WTC11 (cell line): ENCODE results near the gene SLBP. TPM values are rescaled to one million over a fixed set of nuclear protein-coding genes. Genes with fewer than 3 reads are reported as not detected.

Experiments used
- ATAC-seq: fragments of 200-7000 bp; cut with Tn5 transposase; 2 replicates; pipeline ENCODE4 v1.10.0; 2021; ENCODE audit warnings: mild to moderate bottlenecking, moderate library complexity
- CTCF ChIA-PET: fragments of 300-600 bp; sonication (Branson Sonifier 250); formaldehyde crosslinking; loops from one replicate; lab custom pipeline; 2021; ENCODE audit warnings: antibody characterized with exemption; lab: Charles Lee
- POLR2A ChIA-PET: fragments of 350-600 bp; sonication (Branson Sonifier 250); formaldehyde crosslinking; loops from one replicate; lab custom pipeline; 2021; ENCODE audit warnings: antibody characterized with exemption; lab: Charles Lee
- DNase-seq: peaks from one replicate; pipeline ENCODE4 v3.0.0; 2021; ENCODE audit warnings: low spot score
- H3K27ac Mint-ChIP-seq: 2 replicates; pipeline ENCODE4 v1.8.0; 2021; ENCODE audit warnings: mixed read lengths
- H3K27me3 Mint-ChIP-seq: 2 replicates; pipeline ENCODE4 v1.8.0; 2021; ENCODE audit warnings: low read depth, mild to moderate bottlenecking, moderate library complexity, mixed read lengths
- H3K36me3 Mint-ChIP-seq: 2 replicates; pipeline ENCODE4 v1.8.0; 2021; ENCODE audit warnings: mixed read lengths
- H3K4me1 Mint-ChIP-seq: 2 replicates; pipeline ENCODE4 v1.8.0; 2022; ENCODE audit warnings: mixed read lengths
- H3K4me3 Mint-ChIP-seq: 2 replicates; pipeline ENCODE4 v1.8.0; 2021; ENCODE audit warnings: mild to moderate bottlenecking, moderate library complexity, mixed read lengths
- H3K9me3 Mint-ChIP-seq: 2 replicates; pipeline ENCODE4 v1.8.0; 2021; ENCODE audit warnings: mixed read lengths
- ETV6 ChIP-seq: sonication (generic); formaldehyde crosslinking; IDR thresholded peaks from 2 replicates; pipeline ENCODE4 v1.8.1; 2022; ENCODE audit warnings: mild to moderate bottlenecking, missing genetic modification reagents
- FOXK1 ChIP-seq: sonication (generic); formaldehyde crosslinking; IDR thresholded peaks from 2 replicates; pipeline ENCODE4 v1.8.0; 2022; ENCODE audit warnings: mild to moderate bottlenecking, moderate library complexity, missing genetic modification reagents
- IRF1 ChIP-seq: sonication (generic); formaldehyde crosslinking; IDR thresholded peaks from 2 replicates; pipeline ENCODE4 v1.8.0; 2023; ENCODE audit warnings: missing genetic modification reagents
- JUN ChIP-seq: sonication (generic); formaldehyde crosslinking; IDR thresholded peaks from 2 replicates; pipeline ENCODE4 v1.8.0; 2023; ENCODE audit warnings: mild to moderate bottlenecking, missing genetic modification reagents
- MXD4 ChIP-seq: fragments of 250-450 bp; sonication (Bioruptor Pico); IDR thresholded peaks from 2 replicates; pipeline ENCODE4 v1.8.0; 2021; ENCODE audit warnings: mild to moderate bottlenecking, moderate library complexity, borderline replicate concordance
- NFE2L1 ChIP-seq: sonication (generic); formaldehyde crosslinking; IDR thresholded peaks from 2 replicates; pipeline ENCODE4 v1.8.1; 2023; ENCODE audit warnings: missing genetic modification reagents
- NFYB ChIP-seq: sonication (generic); formaldehyde crosslinking; conservative IDR thresholded peaks from 2 replicates; pipeline ENCODE4 v1.8.0; 2022; ENCODE audit warnings: low read depth, missing genetic modification reagents
- NR1H2 ChIP-seq: sonication (generic); formaldehyde crosslinking; IDR thresholded peaks from 2 replicates; pipeline ENCODE4 v1.9.0; 2021; ENCODE audit warnings: mild to moderate bottlenecking, moderate library complexity, missing genetic modification reagents
- NR3C1 ChIP-seq: sonication (generic); formaldehyde crosslinking; conservative IDR thresholded peaks from 2 replicates; pipeline ENCODE4 v1.8.1; 2023; ENCODE audit warnings: low read depth, mild to moderate bottlenecking, missing genetic modification reagents
- RELA ChIP-seq: sonication (generic); formaldehyde crosslinking; IDR thresholded peaks from 2 replicates; pipeline ENCODE4 v1.8.1; 2022; ENCODE audit warnings: missing genetic modification reagents, mild to moderate bottlenecking, borderline replicate concordance
- ZBTB21 ChIP-seq: sonication (generic); formaldehyde crosslinking; IDR thresholded peaks from 2 replicates; pipeline ENCODE4 v1.8.1; 2023; ENCODE audit warnings: mild to moderate bottlenecking, missing genetic modification reagents, borderline replicate concordance
- ZMAT4 ChIP-seq: fragments of 250-450 bp; sonication (Bioruptor Pico); IDR thresholded peaks from 2 replicates; pipeline ENCODE4 v1.9.0; 2021; ENCODE audit warnings: mild to moderate bottlenecking
- ZNF138 ChIP-seq: sonication (generic); formaldehyde crosslinking; conservative IDR thresholded peaks from 2 replicates; pipeline ENCODE4 v1.8.1; 2022; ENCODE audit warnings: mild to moderate bottlenecking, moderate library complexity, missing genetic modification reagents
- ZNF219 ChIP-seq: sonication (generic); formaldehyde crosslinking; IDR thresholded peaks from 2 replicates; pipeline ENCODE4 v1.8.0; 2023; ENCODE audit warnings: missing genetic modification reagents, mild to moderate bottlenecking, borderline replicate concordance
- ZNF317 ChIP-seq: sonication (generic); formaldehyde crosslinking; IDR thresholded peaks from 2 replicates; pipeline ENCODE4 v1.8.1; 2023; ENCODE audit warnings: low read depth, mild to moderate bottlenecking, moderate library complexity, missing genetic modification reagents, borderline replicate concordance
- ZNF396 ChIP-seq: fragments of 250-450 bp; sonication (Bioruptor Pico); IDR thresholded peaks from 2 replicates; pipeline ENCODE4 v1.8.0; 2021; ENCODE audit warnings: mild to moderate bottlenecking, moderate library complexity, borderline replicate concordance
- total RNA-seq: library from RNA; stranded (reverse); gene quantifications from 3 replicates; pipeline ENCODE4 v1.2.3, GENCODE V29; 2021
- TF ChIP-seq, protein P1 (sequence below): fragments of 250-450 bp; sonication (Bioruptor Pico); IDR thresholded peaks from 2 replicates; pipeline ENCODE4 v1.8.0; 2021; ENCODE audit warnings: mild to moderate bottlenecking
- TF ChIP-seq, protein P2 (sequence below): sonication (generic); formaldehyde crosslinking; IDR thresholded peaks from 2 replicates; pipeline ENCODE4 v1.8.1; 2022; ENCODE audit warnings: mild to moderate bottlenecking, moderate library complexity, missing genetic modification reagents

The SLBP gene
- total RNA-seq, 1 experiment from 2014 or later: 40.2 TPM

- CTCF ChIA-PET: interaction anchor here (0.9 kb wide), 1 partner anchor 8 kb away, joined by 6 read pairs; no protein-coding TSS in a partner anchor
- Mint-ChIP-seq H3K36me3 (peaks cover 2% of the 10 kb centered on the region), H3K9me3 (no peaks in the 10 kb centered on the region), H3K4me1 (peaks cover 16% of the 10 kb centered on the region), H3K27me3 (peaks cover 27% of the 10 kb centered on the region), H3K4me3 (no peak overlapping the region), H3K27ac (no peak overlapping the region)
- no peak for ATAC-seq
- no peak for DNase-seq
- POLR2A ChIA-PET: no interaction called here
- TF ChIP-seq JUN (no peak), NR3C1 (CRISPR knock-in tag) (no peak), ZNF138 (CRISPR knock-in tag) (no peak)
Observed at GRCh38 chr4:1685235-1686150, 26.6 kb downstream of the SLBP start.

DNA sequence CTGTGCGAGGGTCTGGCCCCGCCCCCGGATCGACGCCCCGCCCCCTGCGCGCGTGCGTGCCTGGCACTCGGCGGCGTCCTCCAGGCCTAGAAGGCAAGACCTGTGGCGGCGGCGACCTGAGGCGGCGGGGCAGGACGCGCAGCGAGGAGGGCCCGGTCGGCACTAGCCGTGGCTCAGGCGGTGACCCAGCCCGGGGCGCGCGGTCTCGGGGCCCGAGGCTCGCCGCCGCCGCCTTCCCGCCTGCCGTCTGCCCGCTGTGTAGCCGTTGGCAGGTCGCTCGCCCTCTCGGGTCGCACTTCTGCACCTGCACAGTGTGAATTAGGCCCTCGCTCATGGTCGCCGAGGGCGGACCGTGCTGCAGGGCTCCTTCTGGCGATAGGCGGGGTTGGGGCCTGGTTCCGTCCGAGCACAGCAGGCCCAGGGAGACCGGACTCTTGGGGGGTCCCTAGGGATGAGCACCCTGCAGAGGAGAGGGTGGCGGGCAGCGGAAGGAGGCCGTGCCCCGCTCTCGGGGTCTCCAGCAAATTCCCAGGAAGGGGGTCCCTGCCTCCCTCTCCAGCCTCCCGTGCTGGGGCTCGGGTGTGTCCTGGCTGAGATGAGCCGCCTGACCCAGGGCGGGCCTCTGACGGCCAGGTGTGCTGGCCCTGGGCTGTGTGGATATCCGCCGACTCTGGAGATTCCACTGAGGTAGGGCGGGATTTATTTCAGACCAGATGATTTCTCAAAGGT is 27.4 kb downstream of the SLBP start:
- POLR2A ChIA-PET: no interaction called here

DNA sequence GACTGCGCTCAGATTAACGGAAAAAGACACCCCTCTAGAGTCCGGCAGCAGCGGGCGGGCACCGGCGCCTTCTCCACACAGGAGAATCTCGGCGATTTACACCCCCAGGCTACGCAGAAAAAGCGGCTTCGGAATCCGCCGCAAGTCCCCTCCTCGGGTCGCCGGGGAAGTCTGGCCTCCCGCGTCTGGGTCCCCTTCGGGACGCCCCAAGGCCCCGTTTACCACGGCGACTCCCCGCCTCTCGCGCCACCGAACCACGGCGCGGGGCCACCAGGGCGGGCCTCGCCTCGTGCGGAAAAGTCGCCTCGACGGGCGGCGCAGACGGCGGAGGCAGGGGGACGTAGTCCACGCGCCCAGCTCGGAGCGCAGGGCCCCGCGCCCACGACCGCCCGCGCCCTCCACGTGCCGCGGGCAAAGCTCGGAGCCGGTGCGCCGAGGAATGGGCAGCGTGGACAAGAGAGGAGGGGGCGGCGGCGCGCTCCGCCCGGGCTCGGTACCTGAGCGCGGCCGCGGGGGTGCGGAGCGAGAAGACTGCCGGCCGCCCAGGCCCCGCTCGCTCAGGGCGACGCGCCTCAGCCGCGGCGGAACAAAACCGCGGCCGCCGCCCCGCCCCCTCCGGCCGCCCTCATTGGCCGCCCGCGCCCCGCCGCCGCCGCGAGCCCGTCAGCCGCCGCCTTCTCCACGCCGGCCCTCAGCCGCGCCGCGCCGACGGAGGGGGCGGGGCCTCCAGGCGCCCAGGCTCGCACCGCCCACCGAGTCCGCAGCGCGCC is 28.2 kb downstream of the SLBP start, which contains the start of gene FAM53A:
FAM53A (minus strand) TSS at position 578 of the 770 bp plus-strand sequence. CDS start 15,572 bp downstream, outside the sequence.
- Mint-ChIP-seq H3K4me1 (peaks cover 16% of the 10 kb centered on the region), H3K4me3 (peak within 1 kb of the TSS; percentile 73), H3K27me3 (peaks cover 27% of the 10 kb centered on the region), H3K9me3 (no peaks in the 10 kb centered on the region), H3K36me3 (no peaks in the 10 kb centered on the region), H3K27ac (no peak within 1 kb of the TSS)
- DNase-seq (peak; percentile 42), ATAC-seq (peak; percentile 96)
- CTCF ChIA-PET: interaction anchor here (1.9 kb wide), 1 partner anchor 9 kb away, joined by 8 read pairs; no protein-coding TSS in a partner anchor
- POLR2A ChIA-PET: no interaction called here
- TF ChIP-seq IRF1 (CRISPR knock-in tag): peak; percentile 72; the same call in 1 of the 2 replicates
- no peak for TF ChIP-seq ZBTB21 (CRISPR knock-in tag)
- peak; percentile 25; the same call in 1 of the 2 replicates for TF ChIP-seq NFYB (CRISPR knock-in tag)
- TF ChIP-seq ETV6 (CRISPR knock-in tag): peak; percentile 83; the same call in 1 of the 2 replicates
- no peak for TF ChIP-seq NR1H2 (CRISPR knock-in tag)
- 0 out of 2 replicates have a peak, but pooled peaks have one; percentile 63 for TF ChIP-seq RELA (CRISPR knock-in tag)
- TF ChIP-seq MXD4 (CRISPR knock-in tag): no peak
- peak; percentile 51; the same call in 1 of the 2 replicates for TF ChIP-seq ZNF219
- TF ChIP-seq, protein P1, sequence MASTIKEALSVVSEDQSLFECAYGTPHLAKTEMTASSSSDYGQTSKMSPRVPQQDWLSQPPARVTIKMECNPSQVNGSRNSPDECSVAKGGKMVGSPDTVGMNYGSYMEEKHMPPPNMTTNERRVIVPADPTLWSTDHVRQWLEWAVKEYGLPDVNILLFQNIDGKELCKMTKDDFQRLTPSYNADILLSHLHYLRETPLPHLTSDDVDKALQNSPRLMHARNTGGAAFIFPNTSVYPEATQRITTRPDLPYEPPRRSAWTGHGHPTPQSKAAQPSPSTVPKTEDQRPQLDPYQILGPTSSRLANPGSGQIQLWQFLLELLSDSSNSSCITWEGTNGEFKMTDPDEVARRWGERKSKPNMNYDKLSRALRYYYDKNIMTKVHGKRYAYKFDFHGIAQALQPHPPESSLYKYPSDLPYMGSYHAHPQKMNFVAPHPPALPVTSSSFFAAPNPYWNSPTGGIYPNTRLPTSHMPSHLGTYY (CRISPR knock-in tag): no peak
- TF ChIP-seq ZNF396 (CRISPR knock-in tag): no peak
- TF ChIP-seq NFE2L1 (CRISPR knock-in tag): no peak
- TF ChIP-seq FOXK1 (CRISPR knock-in tag): 0 out of 2 replicates have a peak, but pooled peaks have one; percentile 65

More for the DNA sequence above, 27.4 kb downstream of the SLBP start:
- CTCF ChIA-PET: interaction anchor here (0.9 to 1.9 kb wide), 2 partner anchors 9 kb away, joined by 6 to 8 read pairs; no protein-coding TSS in a partner anchor
- Mint-ChIP-seq H3K36me3 (no peaks in the 10 kb centered on the region), H3K4me1 (peaks cover 16% of the 10 kb centered on the region), H3K4me3 (peak overlapping the region; percentile 47), H3K27ac (no peak overlapping the region), H3K9me3 (no peaks in the 10 kb centered on the region), H3K27me3 (peaks cover 27% of the 10 kb centered on the region)
- no peak for TF ChIP-seq ZMAT4 (CRISPR knock-in tag)
- TF ChIP-seq, protein P2, sequence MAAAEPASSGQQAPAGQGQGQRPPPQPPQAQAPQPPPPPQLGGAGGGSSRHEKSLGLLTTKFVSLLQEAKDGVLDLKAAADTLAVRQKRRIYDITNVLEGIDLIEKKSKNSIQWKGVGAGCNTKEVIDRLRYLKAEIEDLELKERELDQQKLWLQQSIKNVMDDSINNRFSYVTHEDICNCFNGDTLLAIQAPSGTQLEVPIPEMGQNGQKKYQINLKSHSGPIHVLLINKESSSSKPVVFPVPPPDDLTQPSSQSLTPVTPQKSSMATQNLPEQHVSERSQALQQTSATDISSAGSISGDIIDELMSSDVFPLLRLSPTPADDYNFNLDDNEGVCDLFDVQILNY (CRISPR knock-in tag): peak; percentile 14; the same call in 1 of the 2 replicates
- no peak for TF ChIP-seq ZNF317
- peak; percentile 62; the same call in 1 of the 2 replicates for TF ChIP-seq FOXK1 (CRISPR knock-in tag)
- TF ChIP-seq NFYB (CRISPR knock-in tag): 0 out of 2 replicates have a peak, but pooled peaks have one; percentile 5
- no peak for TF ChIP-seq ZNF138 (CRISPR knock-in tag)
- DNase-seq: peak; percentile 94
- ATAC-seq: no peak; the same call in 1 of the 2 replicates
